GM13976 (cell line): Measurements from ENCODE around the gene ASCC1.
"Not testable (repeated sequence)": the region's sequence is repeated elsewhere in the genome, so short reads cannot be mapped to it uniquely, and the experiment has no call there.

Experiments
- DNase-seq: peaks from one replicate; pipeline ENCODE4 v3.0.0; 2012; ENCODE audit warnings: low spot score
- in situ Hi-C: fragments of 300-500 bp; cut with MboI; formaldehyde crosslinking; loops from one replicate; pipeline ENCODE4 v1.12.0; 2022; ENCODE audit warnings: low sequenced_read_pairs, mixed read lengths, inconsistent platforms; ENCODE audit not compliant: unreplicated experiment
- TF ChIP-seq, protein P1 (sequence below): IDR thresholded peaks from 2 replicates; pipeline ENCODE4 v1.5.1; 2012; ENCODE audit warnings: borderline replicate concordance, mild to moderate bottlenecking; ENCODE audit not compliant: insufficient read depth; ENCODE audit errors: extremely low read depth, missing control alignments, control extremely low read depth

ASCC1 gene

DNA sequence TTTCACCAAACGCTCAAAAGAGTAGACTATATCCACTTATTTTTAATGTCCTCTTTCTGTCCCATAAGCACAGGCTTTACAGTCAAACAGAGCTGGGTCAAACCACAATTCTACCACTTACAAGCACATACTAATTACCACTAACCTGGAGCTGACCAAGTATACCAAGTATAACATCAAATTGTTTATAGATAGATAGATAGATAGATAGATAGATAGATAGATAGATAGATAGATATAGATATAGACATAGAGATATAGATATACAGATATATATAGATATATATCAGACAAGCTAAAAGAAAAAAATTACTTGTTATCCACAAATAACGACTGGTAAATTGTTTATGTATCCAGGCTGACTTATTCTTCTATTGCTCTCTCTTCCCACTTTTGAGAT is 75.2 kb downstream of the ASCC1 start:
- in situ Hi-C loops: no loop called here
- TF ChIP-seq, protein P1, sequence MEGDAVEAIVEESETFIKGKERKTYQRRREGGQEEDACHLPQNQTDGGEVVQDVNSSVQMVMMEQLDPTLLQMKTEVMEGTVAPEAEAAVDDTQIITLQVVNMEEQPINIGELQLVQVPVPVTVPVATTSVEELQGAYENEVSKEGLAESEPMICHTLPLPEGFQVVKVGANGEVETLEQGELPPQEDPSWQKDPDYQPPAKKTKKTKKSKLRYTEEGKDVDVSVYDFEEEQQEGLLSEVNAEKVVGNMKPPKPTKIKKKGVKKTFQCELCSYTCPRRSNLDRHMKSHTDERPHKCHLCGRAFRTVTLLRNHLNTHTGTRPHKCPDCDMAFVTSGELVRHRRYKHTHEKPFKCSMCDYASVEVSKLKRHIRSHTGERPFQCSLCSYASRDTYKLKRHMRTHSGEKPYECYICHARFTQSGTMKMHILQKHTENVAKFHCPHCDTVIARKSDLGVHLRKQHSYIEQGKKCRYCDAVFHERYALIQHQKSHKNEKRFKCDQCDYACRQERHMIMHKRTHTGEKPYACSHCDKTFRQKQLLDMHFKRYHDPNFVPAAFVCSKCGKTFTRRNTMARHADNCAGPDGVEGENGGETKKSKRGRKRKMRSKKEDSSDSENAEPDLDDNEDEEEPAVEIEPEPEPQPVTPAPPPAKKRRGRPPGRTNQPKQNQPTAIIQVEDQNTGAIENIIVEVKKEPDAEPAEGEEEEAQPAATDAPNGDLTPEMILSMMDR: no peak
- no peak for DNase-seq

DNA sequence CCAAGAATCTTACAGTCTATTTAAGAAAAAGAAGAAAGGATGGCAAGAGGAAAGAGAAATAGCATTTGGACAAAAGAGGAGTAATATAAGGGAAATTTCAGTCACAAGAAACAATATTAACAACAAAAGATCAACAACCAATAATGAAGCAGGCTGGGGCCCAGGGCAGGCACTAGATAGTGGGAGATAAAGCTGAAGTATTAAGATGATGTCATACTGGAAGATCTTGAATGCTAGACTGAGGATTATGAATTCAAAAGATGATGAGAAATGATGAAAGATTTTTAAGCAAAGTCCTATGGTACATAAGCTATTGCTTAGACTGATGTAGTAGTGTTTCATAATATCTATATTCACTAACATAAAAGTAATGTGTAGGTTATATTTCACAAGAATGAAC is 75.9 kb downstream of the ASCC1 start:
- TF ChIP-seq, protein P1: no peak
- in situ Hi-C loops: no loop called here
- no peak for DNase-seq

DNA sequence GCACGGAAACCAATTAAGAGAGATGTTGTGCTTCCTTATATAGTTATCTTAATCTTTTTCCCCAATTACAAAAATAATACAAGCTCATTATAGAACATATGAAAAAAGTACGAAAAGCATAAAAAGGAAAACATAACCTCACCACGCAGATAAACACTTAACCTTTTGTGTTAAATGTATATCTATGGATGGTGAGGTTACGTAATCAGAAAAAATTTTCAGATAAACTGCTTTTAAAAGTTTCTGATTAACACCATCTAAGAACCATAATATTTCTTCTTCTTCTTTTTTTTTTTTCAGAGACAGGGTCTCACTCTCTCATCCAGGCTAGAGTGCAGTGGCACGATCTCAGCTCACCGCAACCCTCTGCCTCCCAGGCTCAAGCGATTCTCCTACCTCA is 78.5 kb downstream of the ASCC1 start:
- in situ Hi-C loops: no loop called here

DNA sequence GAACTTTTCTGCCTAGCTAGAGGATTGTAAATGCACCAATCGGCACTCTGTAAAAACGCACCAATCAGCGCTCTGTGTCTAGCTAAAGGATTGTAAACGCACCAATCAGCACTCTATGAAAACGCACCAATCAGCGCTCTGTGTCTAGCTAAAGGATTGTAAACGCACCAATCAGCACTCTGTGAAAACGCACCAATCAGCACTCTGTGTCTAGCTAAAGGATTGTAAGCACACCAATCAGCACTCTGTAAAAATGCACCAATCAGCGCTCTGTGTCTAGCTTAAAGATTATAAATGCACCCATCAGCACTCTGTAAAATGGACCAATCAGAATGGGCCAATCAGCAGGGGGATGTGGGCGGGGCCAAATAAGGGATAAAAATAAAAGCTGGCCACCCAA is 79.9 kb downstream of the ASCC1 start:
- in situ Hi-C loops, DNase-seq: not testable (repeated sequence)

More for the DNA sequence above, 78.5 kb downstream of the ASCC1 start:
- TF ChIP-seq, protein P1: no peak
- DNase-seq: no peak

DNA sequence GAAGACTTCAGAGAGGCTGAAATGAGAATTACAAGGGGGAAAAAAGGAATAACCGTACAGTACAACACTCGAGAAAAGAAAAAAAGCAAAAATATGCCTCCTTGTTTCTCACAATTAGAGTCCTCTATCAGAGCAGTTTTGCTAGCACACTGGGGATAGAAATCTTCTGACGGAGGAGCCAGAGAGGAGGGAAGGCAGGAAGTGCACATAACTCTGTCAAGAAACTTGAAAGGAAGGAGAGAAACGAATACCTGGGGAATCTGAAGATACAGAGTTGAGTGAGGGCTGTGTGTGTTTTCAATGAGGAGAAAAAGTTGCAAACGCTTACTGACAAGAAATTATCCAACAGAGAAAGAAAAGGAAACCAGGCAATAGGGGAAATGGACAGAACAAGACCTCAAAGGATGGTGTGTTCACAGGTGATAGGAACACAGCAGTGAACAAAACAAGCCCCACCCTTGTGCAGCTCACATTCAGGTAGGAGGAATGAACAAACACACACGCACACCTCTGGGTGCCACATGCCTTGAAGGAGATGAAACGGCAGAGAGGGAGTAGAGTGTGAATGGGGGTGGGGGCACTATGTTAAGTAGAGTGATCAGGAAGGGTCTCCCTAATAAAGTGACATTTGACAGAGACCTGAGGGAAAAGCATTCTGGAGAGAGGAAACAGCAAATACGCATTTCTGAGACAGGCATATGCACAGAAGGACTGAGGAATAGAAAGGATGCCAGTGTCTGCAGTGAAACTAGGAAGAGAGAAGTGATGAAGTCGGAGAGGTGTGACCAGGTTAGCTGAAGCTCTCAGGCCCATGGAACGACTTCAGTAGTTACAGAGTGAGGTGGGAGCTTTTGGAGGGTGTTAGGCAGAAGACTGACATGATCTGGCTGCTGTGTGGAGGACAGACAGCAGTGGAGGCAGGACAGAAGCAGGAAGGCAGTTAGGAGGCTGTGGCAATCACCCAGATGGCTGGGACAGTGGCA is 81.0 kb downstream of the ASCC1 start:
- no peak for DNase-seq

DNA sequence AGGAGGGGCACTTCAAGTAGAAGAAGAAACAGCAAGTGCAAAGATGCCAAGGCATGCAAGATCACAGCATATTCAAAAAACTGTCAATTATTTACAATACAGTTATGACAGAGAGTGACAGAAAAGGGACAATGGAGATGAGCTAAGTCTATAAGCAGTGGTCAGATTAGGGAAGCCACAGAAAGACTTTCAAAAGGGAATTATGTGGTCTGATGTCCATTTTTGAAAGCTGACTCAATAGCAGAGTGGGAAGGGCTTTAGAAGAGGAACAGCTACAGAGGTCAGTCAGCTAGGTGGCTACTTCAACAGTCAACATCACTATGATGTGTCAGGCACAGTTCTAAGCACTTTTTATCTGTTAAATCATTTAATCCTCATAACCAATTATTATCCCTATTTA is 82.6 kb downstream of the ASCC1 start:
- peak; percentile 67 for DNase-seq
- TF ChIP-seq, protein P1: no peak
- in situ Hi-C loops: no loop called here

More for the DNA sequence above, 81.0 kb downstream of the ASCC1 start:
- in situ Hi-C loops: no loop called here
- TF ChIP-seq, protein P1: no peak

DNA sequence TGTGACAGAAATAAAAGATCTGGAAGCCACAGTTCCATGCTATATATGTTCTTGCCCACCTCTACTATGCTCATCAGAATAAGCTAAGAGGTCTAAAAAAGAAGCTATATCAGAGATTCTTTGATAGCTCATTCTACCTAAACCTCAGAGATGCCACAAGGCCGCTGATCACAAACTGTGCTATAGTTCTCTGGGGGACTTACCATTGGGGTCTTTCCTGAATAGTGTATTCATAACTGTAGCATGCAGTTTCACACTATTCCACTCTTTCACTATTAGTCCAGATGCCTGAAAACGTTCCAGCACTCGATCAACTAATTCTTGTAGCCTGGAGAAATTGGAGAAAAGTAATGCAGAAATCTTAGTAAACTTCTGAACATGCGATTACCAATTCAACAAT is 83.2 kb downstream of the ASCC1 start:
- TF ChIP-seq, protein P1: no peak
- DNase-seq: no peak
- in situ Hi-C loops: no loop called here
